ENCODE data around the gene ADAMTSL2.

Gene ADAMTSL2

DNA sequence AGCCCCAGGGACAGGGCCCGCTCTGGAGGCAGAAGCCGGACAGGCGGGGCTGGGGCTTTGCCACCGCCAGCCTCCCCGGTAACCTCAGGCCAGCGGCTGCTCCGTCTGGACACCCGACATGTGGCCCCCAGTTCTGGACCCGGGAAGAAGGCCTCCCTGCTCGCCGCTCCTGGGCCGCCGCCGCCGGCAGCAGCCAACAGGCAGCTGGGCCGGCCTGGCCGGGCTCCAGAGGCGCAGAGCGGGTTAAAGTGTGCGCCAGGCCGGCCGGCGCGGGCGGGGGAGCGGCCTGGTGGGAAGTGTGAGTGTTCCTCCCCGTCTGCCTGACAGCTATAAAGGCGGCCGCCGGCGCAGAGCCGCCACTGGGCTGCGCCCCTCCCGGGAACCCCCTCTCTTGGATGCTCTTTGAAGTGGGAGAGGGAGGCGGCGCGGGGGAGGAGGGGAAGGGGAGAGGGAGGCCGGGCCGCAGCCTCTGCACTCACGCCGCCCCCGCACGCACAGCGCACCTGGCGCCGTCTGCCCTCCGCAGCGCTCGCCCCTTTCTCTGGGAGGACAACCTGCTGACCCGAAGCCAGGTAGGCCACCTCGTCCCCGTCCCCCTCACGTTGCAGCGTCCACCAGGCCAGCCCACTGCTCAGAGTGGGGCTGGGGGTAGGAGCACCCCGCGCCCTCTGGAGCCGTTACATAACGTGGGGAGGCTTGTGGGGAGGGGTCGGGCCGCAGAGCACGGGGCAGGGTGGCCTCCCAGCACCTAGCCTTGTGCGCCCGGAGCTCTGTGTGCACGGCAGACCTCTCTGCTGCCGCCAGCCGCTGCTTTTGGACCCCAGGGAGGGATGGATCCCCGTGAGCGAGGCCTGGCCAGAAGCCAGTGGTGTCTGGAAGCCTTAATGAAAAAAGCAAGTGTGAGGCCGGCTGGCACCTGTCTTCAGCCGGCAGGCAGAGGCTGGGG lies at the start of gene ADAMTSL2:
Gene ADAMTSL2 (plus strand): TSS at position 359 of the 946 bp plus-strand sequence. CDS start 2,009 bp downstream, outside the sequence.
- FAIRE-seq: no peak

DNA sequence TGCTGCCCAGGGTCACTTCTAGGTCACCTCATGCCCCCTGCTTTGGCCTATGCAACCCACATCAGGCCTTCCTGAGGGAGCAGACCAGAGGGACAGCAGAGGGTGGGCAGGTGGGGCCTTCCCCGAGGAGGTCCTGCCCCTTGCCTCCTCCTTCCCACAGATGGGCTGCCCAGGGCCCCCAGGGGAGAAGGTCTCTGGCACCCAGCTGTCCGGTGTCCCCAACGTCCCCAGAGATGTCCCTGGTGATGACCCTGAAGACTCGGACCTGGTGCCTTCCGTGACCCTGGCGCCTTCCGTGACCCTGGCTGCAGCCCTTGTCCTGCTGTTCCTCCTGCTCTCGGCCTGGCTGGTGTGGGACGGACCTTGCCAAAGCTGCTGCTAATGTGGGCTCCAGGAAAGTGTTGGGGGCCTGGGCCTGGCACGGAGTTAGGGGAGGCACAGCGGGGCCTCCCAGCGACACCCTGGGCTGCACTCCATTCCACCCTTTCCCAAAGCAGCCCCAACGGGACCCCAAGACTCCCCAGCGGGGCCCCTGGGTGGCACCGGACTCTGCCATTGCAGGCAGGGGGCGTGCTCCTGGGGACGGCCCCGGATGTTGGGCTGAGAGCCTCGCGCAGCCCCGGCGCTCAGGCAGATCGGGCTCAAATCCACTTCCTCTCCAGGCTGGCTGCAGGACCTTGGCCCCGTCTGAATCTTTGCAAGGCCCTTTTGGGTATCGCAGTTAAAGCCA lies 48.8 kb upstream of the ADAMTSL2 start:
- no peak for FAIRE-seq

DNA sequence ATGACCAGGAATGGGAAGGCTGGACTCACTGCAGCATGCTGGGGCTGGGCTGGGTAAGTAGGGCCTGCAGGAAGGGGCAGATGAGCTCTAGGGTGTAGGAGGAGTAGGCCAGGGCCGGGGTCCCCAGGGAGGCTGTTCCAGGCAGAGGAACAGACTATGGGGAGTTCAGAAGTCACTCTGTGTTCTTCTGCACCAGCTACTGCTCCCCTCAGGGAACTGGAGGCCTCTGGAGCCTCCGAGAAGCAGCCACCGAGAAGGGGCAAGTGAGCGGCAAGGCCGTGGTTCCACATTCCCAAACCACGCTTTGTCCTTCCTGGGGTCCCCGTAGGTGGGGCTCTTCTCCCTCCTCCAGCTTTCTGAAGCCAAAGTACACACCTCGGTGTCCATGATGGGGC lies 47.2 kb upstream of the ADAMTSL2 start:
- no peak for FAIRE-seq

DNA sequence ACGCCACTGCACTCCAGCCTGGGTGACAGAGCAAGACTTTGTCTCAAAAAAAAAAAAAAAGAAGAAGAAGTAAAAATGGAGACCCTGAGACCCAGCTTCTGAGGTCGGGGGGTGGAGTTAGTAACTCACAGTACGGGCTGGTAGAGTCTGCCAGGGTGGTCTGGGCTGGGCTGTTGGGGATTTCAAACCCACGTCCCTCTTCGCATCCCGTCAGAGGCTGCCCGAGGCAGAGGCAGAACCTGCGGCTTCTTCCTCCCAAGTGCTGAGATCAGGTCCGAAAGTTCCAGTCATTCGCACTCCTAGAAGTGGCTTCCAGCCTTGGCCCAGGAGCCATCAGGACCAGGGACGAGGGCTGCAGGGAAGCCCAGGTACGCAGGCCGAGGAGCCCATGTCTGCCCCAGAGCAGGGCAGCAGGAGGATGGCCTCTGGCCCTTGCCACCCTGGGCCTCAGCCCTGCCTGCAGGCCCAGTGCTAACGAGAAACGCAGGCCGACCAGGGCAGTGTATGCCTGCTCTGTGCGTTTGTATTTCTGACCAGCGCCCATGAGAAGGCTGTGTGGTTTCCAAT lies 45.7 kb upstream of the ADAMTSL2 start:
- no peak for FAIRE-seq

DNA sequence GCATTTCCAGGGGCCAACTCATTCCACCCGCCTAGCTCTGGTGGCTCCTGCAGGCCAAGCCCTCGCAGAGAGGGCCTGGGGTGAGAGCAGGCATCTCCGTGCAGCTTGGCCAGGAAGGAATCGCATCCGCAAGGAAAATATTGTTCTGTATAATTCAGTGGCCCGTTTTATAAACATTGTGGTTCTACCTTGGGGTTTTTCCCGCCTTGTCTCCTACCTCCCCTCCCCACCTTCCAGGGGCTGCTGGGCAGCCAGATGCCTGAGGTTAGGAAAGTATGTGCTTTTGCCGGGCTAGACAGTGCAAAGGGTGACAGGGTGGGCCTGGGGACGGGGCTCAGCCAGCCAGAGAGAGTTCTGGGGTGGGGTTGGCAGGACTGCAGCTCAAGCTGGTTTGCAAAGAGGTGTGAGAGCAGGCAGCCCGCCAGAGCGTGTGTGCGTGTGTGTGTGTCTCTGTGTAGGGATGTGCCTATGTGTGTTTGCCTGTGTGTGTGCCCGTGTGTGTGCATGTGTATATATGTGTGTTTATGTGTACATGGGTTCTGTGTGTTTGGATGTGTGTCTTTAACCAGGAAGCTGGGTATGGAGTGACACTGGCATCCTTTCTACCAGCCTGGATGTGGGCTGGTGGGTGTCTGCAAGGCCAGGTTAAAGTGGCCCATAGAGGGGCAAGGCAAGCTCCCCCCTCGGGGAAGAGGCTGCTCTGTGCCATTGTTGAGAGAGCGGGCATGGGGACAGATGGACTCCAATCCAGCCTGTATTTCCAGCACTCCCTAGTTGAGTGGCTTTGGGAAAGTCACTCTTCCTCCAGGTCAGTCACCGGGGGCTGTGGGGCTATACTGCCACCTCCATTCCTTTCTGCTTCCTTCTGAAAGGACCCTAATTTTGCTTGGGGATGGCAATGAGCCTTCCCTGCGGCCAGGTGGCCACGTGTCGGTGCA lies 45.0 kb upstream of the ADAMTSL2 start:
- FAIRE-seq: no peak

DNA sequence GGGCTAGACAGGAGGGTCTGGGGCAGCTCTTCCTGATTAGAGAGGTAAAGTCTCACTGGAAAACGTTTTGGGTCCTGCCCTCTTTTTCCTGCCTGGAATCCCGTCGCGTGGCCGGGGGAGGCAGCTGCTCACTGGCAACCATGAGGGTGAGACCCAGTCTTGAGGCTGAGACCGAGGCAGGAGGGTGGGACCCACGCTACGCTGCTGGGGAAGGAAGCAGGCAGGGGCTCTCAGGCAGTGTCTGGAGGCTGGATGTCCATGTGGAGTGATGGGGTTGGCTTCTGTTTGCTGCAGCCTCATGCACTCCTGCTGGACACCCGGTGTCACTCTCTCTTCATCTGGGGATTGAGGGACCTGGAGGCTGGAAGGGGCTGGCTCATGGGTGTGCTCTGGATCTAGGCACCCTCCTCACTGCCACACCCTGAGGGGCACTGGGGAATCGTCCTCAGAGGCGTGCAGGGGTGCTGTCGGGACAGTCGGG lies 44.3 kb upstream of the ADAMTSL2 start:
- no peak for FAIRE-seq

DNA sequence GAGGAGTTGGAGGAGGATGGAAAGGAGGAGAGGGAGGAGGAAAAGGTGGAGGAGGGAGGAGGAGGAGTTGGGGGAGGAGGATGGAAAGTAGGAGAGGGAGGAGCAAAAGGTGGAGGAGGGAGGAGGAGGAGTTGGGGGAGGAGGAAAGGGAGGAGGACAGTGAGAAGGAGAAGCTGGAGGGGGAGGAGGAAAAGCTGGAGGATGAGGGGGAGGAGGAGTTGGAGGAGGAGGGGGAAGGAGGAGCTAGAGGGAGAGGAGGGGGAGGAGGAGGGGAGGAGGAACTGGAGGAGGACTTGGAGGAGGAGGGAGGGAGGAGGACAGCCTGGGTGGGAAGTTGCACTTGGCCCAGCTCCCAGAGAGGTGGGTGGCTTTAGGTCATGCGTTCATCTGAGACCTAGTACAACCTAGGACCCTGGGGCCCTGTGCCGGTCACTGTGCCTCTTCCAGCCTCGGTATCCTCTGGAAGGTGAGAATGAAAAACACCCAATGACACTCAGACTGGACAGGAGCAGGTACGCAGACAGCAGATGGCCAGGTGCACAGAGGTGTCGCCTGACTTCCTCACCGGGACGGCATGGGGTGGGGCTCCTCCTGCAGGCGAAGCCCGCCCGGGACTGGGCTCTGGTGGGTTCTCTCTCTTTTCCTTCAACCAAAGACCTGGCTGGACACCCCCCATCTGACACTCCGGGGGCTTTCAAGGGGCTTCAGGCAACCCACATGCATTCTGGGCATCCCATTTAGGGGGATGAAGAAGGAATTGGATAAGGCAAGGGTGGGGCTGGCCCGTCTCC lies 43.4 kb upstream of the ADAMTSL2 start:
- no peak for FAIRE-seq

DNA sequence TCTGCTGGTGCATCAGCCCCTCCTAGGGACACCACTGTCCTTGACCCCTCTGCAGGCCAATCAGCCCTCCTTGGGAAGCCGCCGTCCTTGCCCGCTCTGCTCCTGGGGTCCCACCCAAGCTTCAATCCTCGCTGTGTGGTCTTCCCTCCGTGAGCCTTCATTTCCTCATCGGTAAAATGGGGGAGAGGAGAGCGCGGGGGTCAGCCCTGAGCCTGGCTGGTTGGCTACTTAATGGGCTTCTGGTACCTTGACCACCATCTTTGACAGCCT lies 42.9 kb upstream of the ADAMTSL2 start:
- no peak for FAIRE-seq

DNA sequence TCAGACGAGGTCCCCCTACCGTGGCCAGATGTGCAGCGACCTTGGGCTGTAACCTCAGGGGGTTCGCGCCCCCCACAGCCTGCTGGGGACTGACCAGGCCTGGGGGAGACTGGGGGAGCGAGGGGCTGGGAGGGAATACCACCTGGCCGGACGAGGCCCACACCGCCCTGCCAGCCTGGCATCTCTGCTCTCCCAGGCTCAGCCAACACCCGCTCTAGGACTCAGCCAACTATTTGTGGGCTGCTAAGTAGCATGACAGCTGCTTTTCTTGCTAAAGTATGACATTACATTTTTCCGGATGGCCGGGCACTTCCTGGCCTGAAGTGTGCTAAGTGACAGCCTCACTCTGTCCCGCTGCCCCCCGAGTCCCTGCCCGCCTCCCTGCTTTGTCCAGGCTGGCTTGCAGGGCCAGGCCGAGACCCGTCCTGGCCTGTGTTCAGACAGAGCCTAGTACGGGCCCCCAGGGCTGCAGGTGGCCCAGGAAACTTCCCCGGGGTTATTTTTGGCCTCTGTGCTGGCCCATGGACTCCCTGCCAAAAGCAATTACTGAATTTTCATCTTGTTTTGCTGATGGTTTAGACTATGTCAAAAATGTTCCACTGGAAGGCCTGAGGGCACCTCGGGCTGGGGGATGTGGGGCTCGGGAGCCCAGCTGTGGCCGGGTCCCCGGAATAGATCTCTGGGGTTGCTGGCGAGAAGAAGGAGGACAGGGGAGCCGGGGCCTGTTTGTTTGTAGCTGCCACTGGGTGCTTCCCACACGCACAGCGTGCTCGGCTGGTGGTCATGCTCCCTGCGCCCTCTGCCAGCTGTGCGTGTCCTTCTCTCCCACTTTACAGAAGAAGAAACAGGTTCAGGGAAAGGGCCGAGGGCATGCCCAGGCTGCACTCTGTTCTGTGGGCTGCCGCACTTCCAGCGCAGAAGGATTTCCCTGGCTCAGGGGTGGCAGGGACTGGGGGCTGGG lies 42.2 kb upstream of the ADAMTSL2 start:
- no peak for FAIRE-seq

DNA sequence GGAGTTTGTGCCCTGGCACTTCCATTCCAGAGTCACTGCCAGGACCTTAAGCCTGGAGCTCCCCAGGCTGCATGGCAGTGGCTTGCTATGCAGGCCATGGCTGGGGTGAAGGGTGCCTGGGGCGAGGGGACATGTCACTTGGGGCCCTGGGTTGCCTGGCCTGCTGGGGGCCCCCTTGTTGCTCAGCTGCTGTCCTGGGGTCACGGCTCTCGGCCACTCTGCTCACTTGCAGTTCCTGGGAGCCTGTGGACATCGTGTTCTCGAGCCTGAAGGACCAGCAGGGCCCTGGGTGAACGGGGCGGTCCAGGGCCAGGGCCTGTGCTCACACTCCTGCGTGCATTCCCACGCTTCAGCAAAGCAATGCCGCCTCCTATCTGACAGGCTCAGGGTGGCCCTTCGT lies 41.1 kb upstream of the ADAMTSL2 start:
- no peak for FAIRE-seq

DNA sequence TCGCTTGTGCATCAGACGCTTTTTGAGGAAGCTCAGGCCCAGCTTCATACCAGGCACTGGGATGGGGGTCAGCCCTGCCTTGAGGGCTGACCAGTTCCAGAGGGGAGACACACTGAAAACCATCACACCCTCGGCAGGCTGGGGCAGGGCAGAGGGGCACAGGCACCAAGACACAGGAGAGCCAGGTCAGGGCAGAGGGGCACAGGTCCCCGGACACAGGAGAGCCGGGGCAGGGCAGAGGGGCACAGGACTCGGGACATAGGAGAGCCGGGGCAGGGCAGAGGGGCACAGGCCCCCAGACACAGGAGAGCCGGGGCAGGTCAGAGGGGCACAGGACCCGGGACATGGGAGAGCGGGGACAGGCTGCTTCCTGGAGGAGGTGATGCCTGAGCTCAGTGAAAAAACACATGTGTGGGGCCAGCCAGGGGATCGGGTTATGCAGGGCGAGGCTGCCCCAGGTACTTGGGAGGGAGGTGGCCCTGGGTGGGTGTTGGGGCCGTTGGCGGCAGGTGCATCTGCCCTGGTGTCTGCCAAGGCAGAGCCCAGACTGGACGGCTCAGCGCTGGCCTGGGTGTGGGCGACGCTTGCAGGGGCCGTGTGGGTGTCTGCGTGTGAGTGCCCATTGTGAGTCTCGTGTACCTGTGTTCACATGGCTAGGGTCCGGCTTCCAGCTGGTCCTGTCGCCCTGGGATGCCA lies 40.5 kb upstream of the ADAMTSL2 start:
- FAIRE-seq: no peak

DNA sequence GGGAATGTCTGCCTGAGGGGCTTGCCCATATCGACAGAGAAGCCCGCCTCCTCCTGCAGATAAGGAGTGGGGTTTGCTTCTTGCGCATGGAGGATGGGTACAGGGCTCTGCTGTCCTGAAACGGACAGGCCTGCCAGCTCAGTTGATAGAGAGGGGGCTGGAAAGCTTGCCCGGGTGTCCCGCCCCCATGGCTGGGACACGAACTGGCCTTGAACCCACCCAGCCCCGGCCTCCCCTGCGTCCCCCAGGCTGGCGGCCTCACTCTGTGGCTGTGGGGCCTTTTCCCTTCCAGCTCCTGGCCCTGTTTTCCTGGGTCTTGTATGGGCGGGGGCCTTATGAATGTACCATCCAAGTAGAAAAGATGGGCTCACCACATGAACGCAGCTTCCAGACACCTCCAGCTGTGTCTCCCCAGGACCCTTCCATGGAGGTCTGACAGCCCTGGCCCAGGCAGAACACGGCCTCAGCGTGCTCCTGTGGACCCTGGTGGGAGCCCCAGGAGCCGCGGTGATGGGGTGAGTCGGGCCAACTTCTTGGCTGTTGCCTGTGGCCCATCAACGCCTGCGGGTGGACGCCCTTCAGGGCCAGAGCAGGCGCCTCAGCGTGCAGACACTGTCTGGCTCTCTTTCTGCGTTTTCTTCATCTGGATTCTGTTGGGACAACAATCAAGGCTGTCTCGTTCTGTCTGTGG lies 39.7 kb upstream of the ADAMTSL2 start:
- FAIRE-seq: no peak

DNA sequence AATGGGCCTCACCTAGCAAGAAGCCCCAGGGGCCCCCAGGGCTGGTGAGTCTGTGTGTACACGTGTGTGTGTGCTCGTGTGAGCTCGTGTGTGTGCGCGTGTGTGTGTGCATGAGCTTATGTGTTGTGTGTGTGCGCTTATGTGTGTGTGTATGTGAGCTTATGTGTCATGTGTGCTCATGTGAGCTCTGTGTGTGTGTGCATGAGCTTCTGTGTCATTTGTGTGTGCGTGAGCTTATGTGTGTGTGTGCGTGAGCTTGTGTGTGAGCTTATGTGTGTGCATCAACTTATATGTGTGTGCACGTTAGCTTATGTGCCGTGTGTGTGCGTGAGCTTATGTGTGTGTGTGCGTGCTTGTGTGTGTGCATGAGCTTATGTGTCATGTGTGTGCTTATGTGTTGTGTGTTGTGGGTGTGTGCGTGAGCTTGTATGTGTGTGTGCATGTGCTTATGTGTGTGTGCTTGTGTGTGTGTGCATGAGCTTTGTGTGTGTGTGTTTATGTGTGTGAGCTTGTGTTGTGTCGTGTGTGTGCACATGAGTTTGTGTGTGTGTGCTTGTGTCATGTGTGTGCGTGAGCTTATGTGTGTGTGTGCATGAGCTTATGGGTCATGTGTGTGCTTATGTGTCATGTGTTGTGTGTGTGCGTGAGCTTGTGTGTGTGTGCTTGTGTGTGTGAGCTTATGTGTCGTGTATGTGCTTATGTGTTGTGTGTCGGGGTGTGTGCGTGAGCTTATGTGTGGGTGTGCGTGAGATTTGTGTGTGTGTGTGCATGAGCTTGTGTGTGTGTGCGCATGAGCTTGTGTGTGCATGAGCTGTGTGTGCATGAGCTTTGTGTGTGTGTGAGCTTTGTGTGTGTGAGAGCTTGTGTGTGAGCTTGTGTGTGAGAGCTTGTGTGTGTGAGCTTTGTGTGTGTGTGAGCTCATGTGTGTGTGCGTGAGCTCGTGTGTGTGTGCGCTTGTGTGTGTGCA lies 38.9 kb upstream of the ADAMTSL2 start:
- no peak for FAIRE-seq

DNA sequence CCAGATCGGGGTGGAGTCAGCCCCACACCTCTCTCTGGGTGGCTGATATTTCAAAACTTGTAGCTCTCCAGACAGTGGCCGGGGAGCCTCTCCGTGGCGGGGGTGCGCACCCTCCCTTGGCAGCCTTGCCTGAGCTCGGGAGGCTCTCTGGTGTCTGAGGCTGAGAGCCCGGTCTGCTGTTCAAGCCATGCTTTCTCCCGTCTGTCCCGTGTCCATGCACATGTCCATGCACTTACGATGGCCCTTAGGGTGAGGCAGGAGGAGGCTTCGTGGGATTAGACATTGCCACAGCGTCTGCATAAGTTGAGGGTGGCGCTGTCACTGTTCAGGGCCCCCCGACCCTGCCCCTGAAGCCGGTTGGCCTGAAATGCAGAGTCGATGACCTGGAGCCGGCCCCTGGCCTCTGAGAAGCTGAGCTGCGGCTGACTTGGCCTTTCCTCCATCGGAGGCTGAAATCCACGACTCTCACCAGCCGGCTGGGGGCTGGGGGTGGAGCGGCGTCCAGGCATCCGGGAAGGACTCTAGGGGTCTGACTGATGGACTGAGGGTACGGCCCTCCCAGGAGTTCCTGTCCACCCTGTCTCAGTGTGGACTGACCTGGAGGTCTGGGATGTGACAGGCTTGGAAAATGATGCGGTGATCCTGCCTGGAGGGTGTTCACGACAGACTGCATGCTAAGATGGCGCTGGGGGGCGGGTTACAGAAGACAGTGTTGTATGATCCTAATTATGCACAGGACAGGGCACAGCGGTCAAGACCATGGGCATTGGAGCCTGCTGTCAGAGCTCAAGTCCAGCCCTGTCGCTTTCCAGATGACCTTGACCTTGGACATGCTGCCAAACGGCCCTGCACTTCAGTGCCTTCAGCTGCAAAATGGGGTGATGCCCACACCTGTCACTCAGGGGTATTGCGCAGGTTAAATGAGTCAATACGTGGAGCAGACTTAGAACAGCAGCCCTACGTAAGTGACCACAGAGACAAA lies 37.4 kb upstream of the ADAMTSL2 start:
- no peak for FAIRE-seq

DNA sequence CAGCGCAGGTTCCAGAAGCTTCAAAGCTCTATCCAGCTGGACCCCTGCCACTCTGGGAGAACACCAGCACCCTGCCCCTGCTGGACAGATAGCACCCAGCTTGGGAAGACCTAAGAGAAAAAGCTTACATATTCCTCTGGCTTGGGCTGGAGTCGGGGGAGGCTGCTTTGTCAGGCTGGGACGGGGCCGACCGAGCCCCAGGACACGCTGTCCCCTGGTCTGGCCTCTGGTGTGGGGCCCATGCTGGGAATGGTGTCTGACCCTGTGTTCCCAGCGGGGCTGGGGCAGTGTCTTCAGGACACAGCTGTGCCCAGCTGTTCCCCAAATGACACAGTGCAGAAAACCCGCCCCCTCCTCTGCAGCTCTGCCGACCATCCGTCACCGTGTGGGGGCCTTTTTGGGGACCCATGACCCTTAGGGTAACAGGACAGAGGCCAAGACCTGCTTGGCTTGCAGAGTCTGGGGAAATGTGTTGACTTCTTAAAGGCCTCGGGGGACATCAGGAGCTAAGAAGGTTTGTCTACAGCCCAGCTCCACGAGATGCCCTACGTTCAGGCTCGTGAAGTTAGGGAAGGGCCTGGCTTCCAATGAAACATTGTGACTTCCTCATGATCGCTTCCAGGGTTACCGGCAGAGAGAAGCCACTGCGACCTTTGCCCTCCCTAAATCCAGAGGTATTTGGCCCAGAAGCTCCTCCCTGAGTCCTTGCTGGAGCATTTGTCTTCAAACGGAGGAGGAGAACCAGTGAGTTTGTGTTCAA lies 35.2 kb upstream of the ADAMTSL2 start:
- FAIRE-seq: no peak

DNA sequence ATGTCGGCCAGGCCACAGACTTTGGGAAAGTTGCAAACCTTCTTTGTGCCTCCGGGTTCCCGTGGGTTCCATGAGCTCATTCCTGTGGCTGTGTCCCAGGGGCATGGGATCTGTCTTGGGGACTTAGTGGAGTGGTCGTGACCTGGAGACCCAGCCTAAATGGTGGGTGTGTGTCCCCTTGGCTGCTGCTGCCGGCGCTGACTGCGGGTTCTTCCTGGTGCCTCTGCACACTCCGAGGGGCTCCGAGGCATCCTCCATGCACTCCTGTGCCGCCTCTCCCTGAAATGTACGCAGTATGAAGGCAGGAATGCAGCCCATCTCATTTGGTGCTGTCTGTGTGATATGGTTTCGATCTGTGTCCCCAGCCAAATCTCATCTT lies 34.6 kb upstream of the ADAMTSL2 start:
- no peak for FAIRE-seq

Measured in colon (tissue), 2 donors.